ENCODE results near the gene SOSTDC1.
"Not testable (repeated sequence)": the region's sequence is repeated elsewhere in the genome, so short reads cannot be mapped to it uniquely, and the experiment has no call there.

Gene SOSTDC1, protein sequence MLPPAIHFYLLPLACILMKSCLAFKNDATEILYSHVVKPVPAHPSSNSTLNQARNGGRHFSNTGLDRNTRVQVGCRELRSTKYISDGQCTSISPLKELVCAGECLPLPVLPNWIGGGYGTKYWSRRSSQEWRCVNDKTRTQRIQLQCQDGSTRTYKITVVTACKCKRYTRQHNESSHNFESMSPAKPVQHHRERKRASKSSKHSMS

DNA sequence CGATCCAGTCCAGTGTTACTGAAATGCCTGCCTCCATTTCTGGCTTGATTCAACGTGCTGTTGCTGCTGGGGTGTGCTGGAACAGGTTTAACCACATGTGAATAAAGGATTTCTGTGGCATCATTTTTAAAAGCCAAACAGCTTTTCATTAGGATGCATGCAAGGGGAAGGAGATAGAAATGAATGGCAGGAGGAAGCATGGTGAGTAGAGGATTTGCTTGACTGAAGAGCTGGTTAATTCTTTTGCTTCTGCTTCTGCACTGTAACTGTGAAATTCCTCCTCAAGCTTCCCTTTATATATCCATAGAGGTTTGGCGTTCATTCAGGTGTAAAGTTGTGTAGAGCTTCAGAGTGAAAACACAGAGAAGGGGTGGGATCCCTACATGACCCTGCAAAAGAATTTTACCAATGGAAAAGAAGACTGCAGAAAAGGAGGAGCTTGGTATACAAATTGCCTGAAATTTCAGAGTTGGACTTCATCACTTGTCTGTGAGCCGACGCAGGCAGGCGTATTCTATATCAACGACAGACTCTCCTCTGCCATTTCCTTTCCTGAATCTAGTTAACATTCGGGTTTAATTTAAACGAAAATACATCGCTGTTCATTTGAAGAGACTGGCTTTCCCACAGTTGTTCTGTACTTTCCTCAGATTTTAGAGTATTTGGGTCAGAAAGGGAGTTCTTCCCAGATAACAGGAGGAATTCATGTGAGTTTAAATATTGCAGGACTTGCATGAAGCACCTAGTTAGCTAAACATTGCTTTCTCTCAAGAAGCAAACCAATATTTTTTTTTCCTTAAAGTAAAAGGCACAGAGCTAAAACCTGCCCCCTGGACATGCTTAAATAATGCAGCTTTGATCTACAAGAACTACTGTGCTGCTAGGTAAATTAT is at the start of gene SOSTDC1:
TSS of gene SOSTDC1 (minus strand) at position 270 of the 893 bp plus-strand sequence. CDS start at position 200, 70 bp downstream.
- no peak for FAIRE-seq

DNA sequence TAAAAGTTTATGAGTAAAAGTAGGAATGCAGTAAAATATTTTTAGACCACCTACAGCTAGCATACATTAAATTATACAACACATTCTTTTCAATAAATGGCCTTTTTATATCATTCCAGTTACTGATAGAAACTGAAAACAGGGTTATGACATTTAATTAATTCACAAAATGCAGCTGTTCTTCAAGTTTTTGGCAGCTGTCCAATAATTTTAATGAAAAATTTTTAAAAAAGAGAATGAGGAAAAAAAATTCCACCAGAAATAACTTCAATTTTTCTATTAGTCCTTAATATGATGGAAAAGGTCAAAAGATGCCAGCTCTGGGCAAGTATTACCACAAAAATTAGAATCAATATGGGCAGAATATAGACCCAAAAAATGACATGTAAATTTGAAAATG is 49.2 kb upstream of the SOSTDC1 start:
- no peak for FAIRE-seq

GRCh38 chr7:16514271-16514670 is 48.7 kb upstream of the SOSTDC1 start:
- FAIRE-seq, result no peak

DNA sequence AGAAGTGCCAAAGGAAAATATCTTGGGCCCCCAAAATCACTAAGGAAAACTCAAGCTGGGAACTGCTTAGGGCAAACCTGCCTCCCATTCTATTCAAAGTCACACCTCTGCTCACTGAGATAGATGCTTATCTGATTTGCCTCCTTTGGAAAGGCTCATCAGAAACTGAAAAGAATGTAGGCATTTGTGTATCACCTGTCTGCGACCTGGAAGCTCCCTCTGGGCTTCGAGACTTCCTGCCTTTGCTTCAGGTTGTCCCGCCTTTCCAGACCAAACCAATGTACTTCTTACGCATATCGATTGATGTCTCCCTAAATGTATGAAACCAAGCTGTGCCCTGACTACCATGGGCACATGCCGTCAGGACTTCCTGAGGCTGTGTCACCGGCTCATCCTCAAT is 46.6 kb upstream of the SOSTDC1 start:
- FAIRE-seq, result no peak

- FAIRE-seq, result no peak
Observed at GRCh38 chr7:16511314-16511713, 45.8 kb upstream of the SOSTDC1 start.

DNA sequence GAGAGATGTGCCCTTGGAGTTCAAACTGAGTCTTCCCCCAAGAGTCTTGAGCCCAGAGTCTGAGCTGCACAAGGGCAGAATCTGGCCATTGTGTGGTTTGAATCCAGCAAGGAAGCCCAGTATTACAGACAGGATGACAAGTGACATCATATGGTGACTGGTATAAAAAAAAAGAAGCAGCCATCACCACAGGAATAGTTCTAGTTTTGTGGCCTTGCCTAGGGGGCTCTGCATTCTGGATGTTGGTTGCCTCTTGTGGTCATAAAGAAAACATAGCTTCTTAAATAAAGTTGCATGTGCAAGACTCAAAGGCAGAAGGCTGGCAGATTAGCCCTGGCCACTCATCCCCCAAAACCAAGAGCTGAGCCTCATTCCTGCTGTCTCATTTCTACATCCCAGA is 44.3 kb upstream of the SOSTDC1 start:
- FAIRE-seq, result no peak

- FAIRE-seq, result not testable (repeated sequence)
Observed at GRCh38 chr7:16506422-16506821, 40.9 kb upstream of the SOSTDC1 start.

- no peak for FAIRE-seq
Observed at GRCh38 chr7:16504019-16504418, 38.5 kb upstream of the SOSTDC1 start.

GRCh38 chr7:16502303-16502702 is 36.8 kb upstream of the SOSTDC1 start:
- FAIRE-seq, result no peak

GRCh38 chr7:16498122-16498521 is 32.6 kb upstream of the SOSTDC1 start:
- FAIRE-seq, result no peak

DNA sequence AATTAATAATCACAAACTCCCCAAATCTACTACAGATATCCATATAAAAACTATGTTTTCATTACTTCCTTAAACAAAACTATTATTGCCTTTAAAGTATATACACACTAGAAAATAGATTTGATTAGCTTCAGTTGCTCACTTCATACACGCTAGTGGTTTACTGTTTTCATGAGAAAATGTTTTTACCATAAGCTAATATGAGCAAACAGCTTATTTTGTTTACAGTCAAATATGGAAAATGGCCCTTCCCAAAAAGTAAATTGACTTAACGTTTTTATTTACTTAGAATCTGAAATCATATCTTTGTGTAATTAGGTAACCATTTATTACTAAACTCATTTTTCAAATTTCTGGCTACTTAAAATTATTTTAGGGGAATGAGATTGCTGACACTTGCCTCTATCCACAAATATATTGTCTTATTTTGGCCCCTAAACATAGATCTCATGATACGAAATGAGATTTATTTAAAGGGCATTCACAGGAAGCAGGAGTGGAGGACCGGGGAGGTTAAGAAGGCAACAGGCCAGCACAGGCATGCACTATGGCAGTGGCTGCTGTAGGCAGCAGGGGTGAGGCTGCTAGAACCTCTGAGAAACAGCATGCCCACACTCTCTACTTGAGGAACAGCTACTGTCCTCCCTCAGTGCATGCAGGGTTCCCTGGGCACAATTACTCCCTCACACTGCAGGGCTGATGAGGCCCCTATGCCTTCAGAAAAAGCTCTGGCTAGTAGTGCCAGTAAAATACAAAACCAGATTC is 29.6 kb upstream of the SOSTDC1 start:
- FAIRE-seq, result no peak

GRCh38 chr7:16494551-16494950 is 29.0 kb upstream of the SOSTDC1 start:
- FAIRE-seq, result no peak

- FAIRE-seq, result no peak
Observed at GRCh38 chr7:16493266-16493665, 27.7 kb upstream of the SOSTDC1 start.

GRCh38 chr7:16492513-16493062 is 27.1 kb upstream of the SOSTDC1 start:
- FAIRE-seq, result no peak

GRCh38 chr7:16491148-16491547 is 25.6 kb upstream of the SOSTDC1 start:
- no peak for FAIRE-seq

DNA sequence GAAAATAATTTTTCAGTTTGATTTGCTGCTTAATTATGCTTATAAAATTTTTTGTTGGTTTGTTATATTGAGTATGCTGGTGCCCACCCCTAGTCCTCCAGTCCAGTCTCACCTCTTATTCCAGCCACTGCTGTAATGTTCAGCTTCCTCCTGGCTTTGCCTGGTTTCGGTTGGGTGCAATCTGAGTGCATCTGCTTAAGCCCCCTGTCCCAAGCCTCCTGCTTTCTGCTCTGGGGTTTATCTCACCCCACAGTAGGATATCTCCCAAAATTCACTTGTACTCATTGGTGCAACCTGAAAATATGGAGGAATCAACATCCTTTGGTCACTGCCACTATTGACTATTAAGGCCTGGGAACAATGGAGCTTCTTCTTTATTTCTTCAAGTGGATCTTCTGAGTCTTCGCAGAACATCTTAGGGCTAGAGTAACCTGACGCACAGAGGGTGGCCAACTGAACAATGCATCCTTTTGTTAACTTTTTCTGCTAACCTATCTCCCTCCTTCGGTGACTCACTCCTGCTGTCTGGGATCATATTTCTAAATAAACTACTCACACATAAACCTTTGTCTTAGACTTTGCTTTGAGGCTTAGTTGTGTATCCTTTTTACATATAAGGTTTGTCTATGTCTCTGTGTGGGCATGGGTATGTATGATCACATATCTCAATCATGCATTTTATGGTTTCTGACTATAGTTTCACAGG is 19.1 kb upstream of the SOSTDC1 start:
- FAIRE-seq, result no peak

GRCh38 chr7:16479591-16479990 is 14.1 kb upstream of the SOSTDC1 start:
- FAIRE-seq, result no peak

DNA sequence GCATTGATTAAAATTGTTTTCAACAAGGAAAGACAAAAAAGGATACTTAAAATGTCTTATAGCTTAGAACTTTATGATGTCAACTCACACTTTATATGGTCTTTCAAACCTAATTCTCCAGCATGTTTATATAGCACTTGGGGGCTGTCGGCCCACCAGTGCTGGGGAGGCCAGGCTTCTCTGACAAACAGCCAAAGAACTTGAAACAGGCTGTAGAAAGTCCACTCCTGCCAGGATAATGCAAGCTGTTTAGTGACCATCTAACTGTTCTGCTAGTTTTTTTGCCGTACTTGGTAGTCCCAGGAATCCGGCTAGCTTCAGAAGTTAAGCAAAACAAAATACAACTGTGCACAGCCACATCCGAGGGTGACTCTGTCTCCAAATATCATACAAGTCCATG is 13.6 kb upstream of the SOSTDC1 start:
- FAIRE-seq, result no peak

DNA sequence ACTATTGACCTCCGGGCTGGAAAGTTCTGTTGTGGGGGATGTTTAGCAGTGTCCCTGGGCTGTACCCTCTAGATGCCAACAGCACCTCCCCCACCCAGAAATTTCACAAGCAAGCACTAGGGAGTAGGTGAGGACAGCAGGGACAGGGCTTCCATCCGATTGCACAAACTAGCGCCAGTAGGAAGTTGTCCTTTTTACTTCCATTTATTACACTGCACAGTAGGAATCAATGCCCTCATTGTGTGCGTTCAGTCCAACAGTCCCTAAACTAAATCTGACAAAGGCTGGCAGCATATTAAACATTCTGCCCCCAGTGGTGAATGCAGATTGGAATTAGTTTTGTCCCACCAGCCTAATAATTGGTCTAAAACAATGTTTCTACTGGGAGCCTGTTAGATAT is 6.4 kb upstream of the SOSTDC1 start:
- no peak for FAIRE-seq

DNA sequence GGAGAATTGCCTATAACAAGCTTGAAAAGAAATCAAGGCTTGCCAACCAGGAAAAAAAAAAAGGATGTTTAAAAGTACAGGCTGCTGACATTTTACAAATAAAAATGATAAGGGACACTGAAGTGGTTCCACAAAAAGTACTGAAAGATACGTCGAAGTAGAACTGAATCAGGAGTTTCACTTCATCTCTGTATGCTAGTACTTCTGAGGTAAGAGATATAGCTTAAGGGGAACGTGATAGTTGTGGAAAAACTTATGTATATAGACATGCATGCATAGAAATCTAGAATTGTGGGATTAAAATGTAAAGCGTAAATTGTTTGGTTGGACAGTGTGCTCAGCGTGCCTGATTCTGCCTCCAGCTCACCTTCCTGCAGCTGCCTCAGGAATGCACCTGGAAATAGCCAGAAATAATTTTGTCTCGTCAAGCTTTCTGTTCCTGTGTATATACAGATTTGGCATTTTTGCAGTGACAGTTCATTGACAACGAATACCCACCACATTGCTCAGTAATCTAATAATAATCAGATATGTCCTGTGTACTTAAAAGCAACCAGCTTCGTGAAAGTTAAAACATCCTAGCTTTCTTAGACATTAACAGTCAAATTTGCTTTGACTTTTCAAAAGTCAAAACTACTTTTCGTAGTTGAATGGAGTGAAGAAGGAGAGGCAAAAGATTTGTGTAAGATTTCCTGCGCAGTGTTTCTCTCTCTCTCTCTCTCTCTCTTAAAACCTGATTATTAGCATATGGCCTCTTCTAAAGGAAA is 1.4 kb downstream of the SOSTDC1 start:
- FAIRE-seq, result no peak

DNA sequence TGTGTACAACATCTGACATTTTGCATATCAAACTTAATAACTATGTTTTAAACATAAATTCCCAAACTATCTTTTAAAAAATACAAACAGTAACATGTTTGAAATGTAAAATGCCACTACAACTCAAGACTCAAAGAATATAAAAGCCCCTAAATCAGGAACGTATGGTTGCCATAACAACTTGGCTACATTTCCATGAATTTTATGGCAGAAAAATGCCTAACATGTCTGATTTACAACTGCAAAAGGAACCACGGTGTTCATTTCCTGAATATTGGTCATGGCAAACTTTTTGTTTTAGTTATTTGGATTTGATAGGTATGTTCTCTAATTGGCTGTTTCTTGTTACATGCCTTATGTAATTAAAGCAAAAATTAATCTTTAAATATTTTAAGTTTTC is 2.0 kb downstream of the SOSTDC1 start:
- no peak for FAIRE-seq

DNA sequence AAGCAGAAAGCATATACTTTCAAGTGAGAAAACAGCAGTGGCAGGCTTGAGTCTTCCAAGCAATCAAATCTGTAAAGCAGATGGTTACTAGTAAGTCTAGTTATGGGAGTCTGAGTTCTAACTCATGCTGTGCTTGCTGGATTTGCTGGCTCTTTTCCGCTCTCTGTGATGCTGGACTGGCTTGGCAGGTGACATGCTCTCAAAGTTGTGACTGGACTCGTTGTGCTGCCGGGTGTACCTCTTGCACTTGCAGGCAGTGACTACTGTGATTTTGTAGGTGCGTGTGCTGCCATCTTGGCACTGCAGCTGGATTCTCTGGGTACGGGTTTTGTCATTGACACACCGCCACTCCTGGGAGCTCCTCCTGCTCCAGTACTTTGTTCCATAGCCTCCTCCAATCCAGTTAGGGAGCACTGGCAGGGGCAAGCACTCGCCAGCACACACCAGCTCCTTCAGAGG is 3.1 kb downstream of the SOSTDC1 start:
- FAIRE-seq, result no peak

Measured in endometrium (tissue), 2 donors.